Measurements from ENCODE around the gene L2HGDH. TPM values are rescaled to one million over a fixed set of nuclear protein-coding genes. Genes with fewer than 3 reads are reported as not detected.

Gene L2HGDH
- total RNA-seq, 1 experiment from 2014 or later, result 24.0 TPM

- TF ChIP-seq E2F5 (CRISPR knock-in tag; IDR thresholded peaks at IDR 0.05) (peak; percentile 87; the same call in 1 of the 2 replicates), SMAD3 (CRISPR knock-in tag; IDR thresholded peaks at IDR 0.05; ENCODE audit: borderline replicate concordance) (peak; percentile 14; the same call in 1 of the 2 replicates), CREB1 (CRISPR knock-in tag; IDR thresholded peaks at IDR 0.05) (peak; percentile 18; the same call in 1 of the 2 replicates), FOXP4 (CRISPR knock-in tag; IDR thresholded peaks at IDR 0.05) (peak; percentile 40; the same call in 1 of the 2 replicates), ZMAT4 (CRISPR knock-in tag; IDR thresholded peaks at IDR 0.05) (peak; percentile 77; the same call in 1 of the 2 replicates), USF1 (CRISPR knock-in tag; IDR thresholded peaks at IDR 0.05) (no peak; the same call in 1 of the 2 replicates), FOXJ3 (CRISPR knock-in tag; IDR thresholded peaks at IDR 0.05; ENCODE audit: borderline replicate concordance) (no peak), ZNF416 (CRISPR knock-in tag; IDR thresholded peaks at IDR 0.05) (0 out of 2 replicates have a peak, but pooled peaks have one; percentile 16), ETV6 (CRISPR knock-in tag; IDR thresholded peaks at IDR 0.05) (peak; percentile 94; the same call in 1 of the 2 replicates), SP1 (CRISPR knock-in tag; conservative IDR thresholded peaks at IDR 0.05) (peak; percentile 69), ZNF423 (CRISPR knock-in tag; IDR thresholded peaks at IDR 0.05) (no peak), FOXK1 (CRISPR knock-in tag; IDR thresholded peaks at IDR 0.05) (peak; percentile 71; the same call in 1 of the 2 replicates), JAZF1 (CRISPR knock-in tag; IDR thresholded peaks at IDR 0.05) (no peak), AFF4 (CRISPR knock-in tag; IDR thresholded peaks at IDR 0.05; ENCODE audit: borderline replicate concordance) (peak; percentile 53; the same call in 1 of the 2 replicates), KAT7 (CRISPR knock-in tag; IDR thresholded peaks at IDR 0.05; ENCODE audit: borderline replicate concordance) (0 out of 2 replicates have a peak, but pooled peaks have one; percentile 50), ZNF232 (CRISPR knock-in tag; IDR thresholded peaks at IDR 0.05) (peak; percentile 57; the same call in 1 of the 2 replicates), ARID4B (CRISPR knock-in tag; IDR thresholded peaks at IDR 0.05; ENCODE audit: borderline replicate concordance) (0 out of 2 replicates have a peak, but pooled peaks have one; percentile 71), ESRRA (CRISPR knock-in tag; IDR thresholded peaks at IDR 0.05; ENCODE audit: borderline replicate concordance) (peak; percentile 69; the same call in 1 of the 2 replicates), ZBTB21 (CRISPR knock-in tag; IDR thresholded peaks at IDR 0.05; ENCODE audit: borderline replicate concordance) (0 out of 2 replicates have a peak, but pooled peaks have one; percentile 47), ZNF425 (CRISPR knock-in tag; conservative IDR thresholded peaks at IDR 0.05) (no peak), ZNF121 (CRISPR knock-in tag; IDR thresholded peaks at IDR 0.05) (no peak)
Measured at GRCh38 chr14:50231475-50232275, 80.4 kb downstream of the L2HGDH start, which contains the start of gene SOS2 (continued).

Measured in WTC11 (cell line).